Immature natural killer cell (primary cell): ENCODE results near the gene PARD6A. TPM values are rescaled to one million over a fixed set of nuclear protein-coding genes. Genes with fewer than 3 reads are reported as not detected.

Experiments
- DNase-seq, 3 donors: peaks; one replicate each; pipeline ENCODE4 v3.0.0; 2022; ENCODE audit warnings: mixed read lengths in 1 of 3
- H3K27ac Mint-ChIP-seq, 6 donors: one replicate each; pipeline ENCODE4 v1.8.0; 2020; ENCODE audit warnings: mixed read lengths in 6 of 6, mild to moderate bottlenecking in 5 of 6, inconsistent platforms in 4 of 6, moderate library complexity in 3 of 6
- H3K27me3 Mint-ChIP-seq, 3 donors: one replicate each; pipeline ENCODE4 v1.8.0; 2020 to 2021; ENCODE audit warnings: low read depth in 3 of 3, mild to moderate bottlenecking in 3 of 3, mixed read lengths in 3 of 3, moderate library complexity in 3 of 3, inconsistent platforms in 1 of 3
- H3K36me3 Mint-ChIP-seq, 3 donors: one replicate each; pipeline ENCODE4 v1.8.0; 2020; ENCODE audit warnings: mixed read lengths in 3 of 3, inconsistent platforms in 2 of 3, mild to moderate bottlenecking in 2 of 3
- H3K4me1 Mint-ChIP-seq, 2 donors: one replicate each; pipeline ENCODE4 v1.8.0; 2020; ENCODE audit warnings: inconsistent platforms in 2 of 2, mild to moderate bottlenecking in 2 of 2, mixed read lengths in 2 of 2, moderate library complexity in 1 of 2
- H3K4me3 Mint-ChIP-seq, 5 donors: one replicate each; pipeline ENCODE4 v1.8.0; 2020; ENCODE audit warnings: mild to moderate bottlenecking in 5 of 5, mixed read lengths in 5 of 5, inconsistent platforms in 3 of 5, moderate library complexity in 3 of 5
- H3K9me3 Mint-ChIP-seq, 6 donors: one replicate each; pipeline ENCODE4 v1.8.0; 2020; ENCODE audit warnings: mild to moderate bottlenecking in 6 of 6, mixed read lengths in 6 of 6, inconsistent platforms in 4 of 6, moderate library complexity in 3 of 6
- polyA plus RNA-seq, 3 donors: library from polyadenylated mRNA; unstranded; fragments of 300-500 nt; fragmentation: Illumina TruSeq; gene quantifications; one replicate each; pipeline ENCODE4 v1.2.3, GENCODE V29; 2021

PARD6A gene
- 10 to 100 TPM; 10.2 to 17.9 (median 10.3) TPM for polyA plus RNA-seq

DNA sequence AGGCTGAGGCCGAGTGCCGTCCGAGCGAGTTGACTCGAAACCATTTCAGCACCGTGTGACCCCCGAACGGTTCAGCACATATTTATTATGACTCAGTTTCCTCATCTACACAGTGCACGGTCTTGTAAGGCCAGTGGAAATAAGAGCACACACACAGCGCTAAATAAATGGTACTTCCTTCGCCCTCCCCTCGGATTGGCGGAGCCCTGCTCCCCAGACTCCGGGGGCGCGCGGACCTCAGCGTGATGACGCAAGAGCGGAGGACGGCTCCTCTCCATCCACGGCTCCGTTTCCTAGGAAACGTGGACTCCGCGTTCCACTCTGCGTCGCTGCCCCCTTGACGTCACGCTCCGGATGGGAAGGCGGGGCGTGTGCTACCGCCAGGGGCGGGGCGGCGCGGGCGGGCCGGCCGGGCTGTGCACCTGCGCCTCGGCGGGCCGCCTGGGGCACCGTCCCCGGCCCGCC is at the start of gene PARD6A:
TSS of gene PARD6A (plus strand) at position 397 of the 465 bp plus-strand sequence. CDS start 79 bp downstream, outside the sequence.
- DNase-seq, result peak; percentile 96 to 98 (median 98)
- no peaks in the 10 kb centered on the region for H3K9me3 Mint-ChIP-seq
- H3K4me1 Mint-ChIP-seq, result peaks cover 9 to 19% of the 10 kb centered on the region in 2 donors
- peak within 1 kb of the TSS; percentile 92 to 95 (median 94) for H3K4me3 Mint-ChIP-seq
- peak within 1 kb of the TSS; percentile 89 to 98 (median 96) for H3K27ac Mint-ChIP-seq
- peaks cover 8 to 12% (median 11%) of the 10 kb centered on the region in 3 donors for H3K27me3 Mint-ChIP-seq
- peaks cover 0 to 3% (median 0%) of the 10 kb centered on the region in 3 donors for H3K36me3 Mint-ChIP-seq

DNA sequence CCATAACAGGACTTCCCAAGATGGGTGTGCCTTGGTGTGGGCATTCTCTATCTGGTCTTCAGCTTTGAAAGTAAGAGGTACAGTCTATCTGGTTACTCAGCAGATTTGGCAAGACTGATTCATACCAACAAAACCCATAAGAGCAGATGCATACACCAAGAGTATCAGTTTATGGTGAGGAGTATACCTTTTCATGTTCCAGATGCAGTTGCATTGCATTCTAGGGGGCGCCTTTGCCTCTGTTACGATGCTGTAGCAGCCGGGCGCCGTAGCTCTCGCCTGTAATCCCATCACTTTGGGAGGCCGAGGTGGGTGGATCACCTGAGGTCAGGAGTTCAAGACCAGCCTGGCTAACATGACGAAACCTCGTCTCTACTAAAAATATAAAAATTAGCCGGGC is 47.0 kb upstream of the PARD6A start:
- peaks cover 0 to 36% (median 15%) of the 10 kb centered on the region in 3 donors for H3K36me3 Mint-ChIP-seq
- H3K4me3 Mint-ChIP-seq, result no peak overlapping the region
- no peak overlapping the region for H3K27ac Mint-ChIP-seq
- no peak for DNase-seq
- H3K4me1 Mint-ChIP-seq, result peaks cover 0 to 9% of the 10 kb centered on the region in 2 donors
- no peaks in the 10 kb centered on the region for H3K27me3 Mint-ChIP-seq
- no peaks in the 10 kb centered on the region for H3K9me3 Mint-ChIP-seq

DNA sequence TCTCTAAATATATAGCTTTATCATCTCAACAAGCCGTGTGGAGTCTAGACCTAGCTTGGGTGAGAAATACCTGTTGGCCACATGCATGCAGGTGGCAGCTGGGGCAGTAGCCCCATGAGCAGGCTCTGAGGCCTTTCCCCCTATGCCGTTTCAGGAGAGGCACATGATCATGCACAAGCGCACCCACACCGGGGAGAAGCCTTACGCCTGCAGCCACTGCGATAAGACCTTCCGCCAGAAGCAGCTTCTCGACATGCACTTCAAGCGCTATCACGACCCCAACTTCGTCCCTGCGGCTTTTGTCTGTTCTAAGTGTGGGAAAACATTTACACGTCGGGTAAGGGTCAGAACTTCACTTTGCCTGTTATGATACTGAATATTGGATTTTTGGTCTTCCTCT is 32.5 kb upstream of the PARD6A start:
- Mint-ChIP-seq H3K9me3 (no peaks in the 10 kb centered on the region), H3K4me3 (no peak overlapping the region), H3K27me3 (peaks cover 0 to 1% (median 0%) of the 10 kb centered on the region in 3 donors), H3K36me3 (peaks cover 14 to 43% (median 32%) of the 10 kb centered on the region in 3 donors), H3K27ac (no peak overlapping the region), H3K4me1 (no peaks in the 10 kb centered on the region)
- DNase-seq, result no peak

DNA sequence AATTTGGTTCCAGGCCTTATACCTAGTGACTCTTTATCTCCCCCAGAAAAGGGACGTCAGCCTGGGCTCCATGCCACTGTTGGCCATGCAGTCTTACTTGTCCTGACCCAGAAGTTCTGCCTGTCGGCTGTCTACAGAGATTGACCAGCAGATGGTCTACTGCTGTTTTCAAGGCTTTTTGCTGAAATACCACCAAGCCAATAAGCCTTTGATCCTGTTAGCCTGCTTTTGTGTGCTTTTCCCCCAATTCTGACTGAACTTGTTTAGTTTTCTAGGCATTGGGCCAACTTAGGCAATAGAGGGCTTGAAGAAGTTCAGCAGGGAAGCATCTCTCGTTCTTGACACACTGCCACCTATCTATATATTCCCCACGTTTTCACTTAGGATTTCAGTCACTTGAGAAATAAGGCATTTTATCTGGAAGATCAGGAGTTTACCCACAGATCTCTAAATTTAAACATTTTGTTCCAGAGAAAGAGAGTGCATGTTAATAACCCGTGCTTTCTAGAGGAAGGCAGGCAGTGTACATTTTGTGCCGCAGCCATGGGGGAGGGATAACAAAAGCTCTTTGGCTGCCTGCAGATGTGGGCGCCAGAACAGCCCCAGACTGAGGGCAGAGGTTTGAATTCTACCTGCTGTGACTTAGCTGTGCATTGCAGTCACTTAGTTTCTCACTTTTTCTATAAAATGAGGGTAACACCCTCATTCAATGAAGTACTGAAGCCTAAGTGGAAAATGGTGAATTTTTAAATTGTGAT is 28.2 kb upstream of the PARD6A start:
- Mint-ChIP-seq H3K4me1 (no peaks in the 10 kb centered on the region), H3K27me3 (no peaks in the 10 kb centered on the region), H3K4me3 (no peak overlapping the region), H3K9me3 (no peaks in the 10 kb centered on the region), H3K27ac (peak overlapping the region in 2 of 6 donors; percentile 7 to 48), H3K36me3 (peaks cover 17 to 39% (median 31%) of the 10 kb centered on the region in 3 donors)
- no peak for DNase-seq

GRCh38 chr16:67636713-67637112 is 24.0 kb upstream of the PARD6A start:
- Mint-ChIP-seq H3K36me3 (peaks cover 10 to 35% (median 15%) of the 10 kb centered on the region in 3 donors), H3K4me1 (no peaks in the 10 kb centered on the region), H3K9me3 (no peaks in the 10 kb centered on the region), H3K4me3 (no peak overlapping the region), H3K27ac (peak overlapping the region in 1 of 6 donors; percentile 34), H3K27me3 (peaks cover 0 to 4% (median 0%) of the 10 kb centered on the region in 3 donors)
- no peak for DNase-seq

DNA sequence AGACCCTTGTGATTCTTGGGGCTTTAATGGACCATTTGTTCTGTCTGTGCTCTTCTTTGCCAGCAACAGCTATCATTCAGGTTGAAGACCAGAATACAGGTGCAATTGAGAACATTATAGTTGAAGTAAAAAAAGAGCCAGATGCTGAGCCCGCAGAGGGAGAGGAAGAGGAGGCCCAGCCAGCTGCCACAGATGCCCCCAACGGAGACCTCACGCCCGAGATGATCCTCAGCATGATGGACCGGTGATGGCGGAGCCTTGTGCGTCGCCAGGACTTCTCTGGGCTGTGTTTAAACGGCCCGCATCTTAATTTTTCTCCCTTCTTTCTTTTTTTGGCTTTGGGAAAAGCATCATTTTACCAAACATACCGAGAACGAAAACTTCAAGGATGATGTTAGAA is 23.1 kb upstream of the PARD6A start:
- H3K27me3 Mint-ChIP-seq, result peaks cover 0 to 4% (median 0%) of the 10 kb centered on the region in 3 donors
- no peak for DNase-seq
- no peak overlapping the region for H3K27ac Mint-ChIP-seq
- H3K36me3 Mint-ChIP-seq, result peaks cover 7 to 28% (median 10%) of the 10 kb centered on the region in 3 donors
- no peaks in the 10 kb centered on the region for H3K4me1 Mint-ChIP-seq
- H3K9me3 Mint-ChIP-seq, result no peaks in the 10 kb centered on the region
- no peak overlapping the region for H3K4me3 Mint-ChIP-seq

DNA sequence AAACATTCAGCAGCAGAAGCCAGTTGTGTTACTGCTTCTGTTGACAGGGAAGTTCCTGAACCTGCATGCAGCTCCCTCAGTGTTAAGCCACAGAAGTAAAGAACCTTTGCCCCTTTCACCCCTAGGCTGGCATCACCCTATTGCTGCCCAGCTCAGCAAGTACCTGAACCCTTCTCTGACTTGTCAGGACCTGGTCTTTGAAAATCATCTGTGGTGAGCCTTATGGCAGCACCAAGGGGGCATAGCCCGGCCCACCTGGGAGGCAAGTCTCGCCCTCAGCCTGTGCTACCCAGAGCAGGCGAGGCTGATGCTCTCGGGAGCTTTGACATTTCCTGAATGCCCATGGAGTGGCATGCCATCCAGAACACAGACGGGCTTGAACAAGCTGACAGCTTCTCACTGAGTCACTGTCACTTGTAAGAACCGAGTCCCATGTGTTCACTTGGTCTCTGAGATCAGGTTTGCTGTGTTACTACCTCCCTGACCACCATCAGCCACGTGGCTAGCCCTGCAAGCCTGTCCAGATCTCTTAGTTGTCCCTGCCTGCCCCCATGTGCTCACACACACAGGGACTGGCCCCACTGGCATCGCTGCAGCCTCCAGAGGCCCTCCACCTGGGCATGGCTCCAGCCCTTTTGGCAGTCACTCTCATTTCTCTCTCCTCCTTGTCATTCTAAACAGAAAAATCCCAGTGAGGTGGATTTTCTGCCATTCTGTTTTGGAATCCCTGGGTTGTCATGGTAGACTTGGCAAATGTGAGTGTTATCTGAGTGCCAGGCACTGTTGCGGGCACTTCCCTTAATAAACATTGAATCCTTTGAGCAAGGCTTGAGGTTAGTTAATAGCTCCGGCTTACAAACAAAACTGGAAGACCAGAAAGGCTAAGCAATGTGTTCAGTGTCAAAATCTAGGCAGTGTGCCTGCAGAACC is 18.7 kb upstream of the PARD6A start:
- Mint-ChIP-seq H3K27ac (no peak overlapping the region), H3K4me3 (no peak overlapping the region), H3K4me1 (peaks cover 0 to 10% of the 10 kb centered on the region in 2 donors), H3K9me3 (no peaks in the 10 kb centered on the region), H3K27me3 (peaks cover 0 to 4% (median 2%) of the 10 kb centered on the region in 3 donors), H3K36me3 (peaks cover under 1 to 16% (median 6%) of the 10 kb centered on the region in 3 donors)
- no peak for DNase-seq

DNA sequence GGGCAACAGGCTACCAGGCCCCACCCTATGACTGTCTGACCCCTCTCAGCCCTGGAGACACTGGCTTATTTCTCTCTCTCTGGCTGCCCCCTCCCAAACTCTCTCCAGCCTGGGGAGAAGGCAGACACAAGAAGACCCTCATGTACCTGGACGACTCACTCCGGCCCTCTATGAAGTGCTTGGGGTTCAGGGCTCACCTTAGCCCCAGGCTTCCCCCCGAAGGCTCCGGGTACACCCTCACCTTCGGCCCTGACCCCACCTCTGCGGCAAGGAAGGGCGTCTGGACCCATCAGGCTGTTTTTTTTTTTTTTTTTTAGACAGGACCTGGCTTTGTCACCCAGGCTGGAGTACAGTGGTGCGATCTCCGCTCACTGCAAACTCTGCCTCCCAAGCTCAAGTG is 16.7 kb upstream of the PARD6A start:
- Mint-ChIP-seq H3K4me3 (peak overlapping the region; percentile 33 to 64 (median 60)), H3K9me3 (no peaks in the 10 kb centered on the region), H3K4me1 (peaks cover 0 to 10% of the 10 kb centered on the region in 2 donors), H3K27ac (peak overlapping the region in 3 of 6 donors; percentile 28 to 67 (median 46)), H3K27me3 (peaks cover 0 to 6% (median 2%) of the 10 kb centered on the region in 3 donors), H3K36me3 (peaks cover 0 to 5% (median 1%) of the 10 kb centered on the region in 3 donors)
- no peak for DNase-seq

DNA sequence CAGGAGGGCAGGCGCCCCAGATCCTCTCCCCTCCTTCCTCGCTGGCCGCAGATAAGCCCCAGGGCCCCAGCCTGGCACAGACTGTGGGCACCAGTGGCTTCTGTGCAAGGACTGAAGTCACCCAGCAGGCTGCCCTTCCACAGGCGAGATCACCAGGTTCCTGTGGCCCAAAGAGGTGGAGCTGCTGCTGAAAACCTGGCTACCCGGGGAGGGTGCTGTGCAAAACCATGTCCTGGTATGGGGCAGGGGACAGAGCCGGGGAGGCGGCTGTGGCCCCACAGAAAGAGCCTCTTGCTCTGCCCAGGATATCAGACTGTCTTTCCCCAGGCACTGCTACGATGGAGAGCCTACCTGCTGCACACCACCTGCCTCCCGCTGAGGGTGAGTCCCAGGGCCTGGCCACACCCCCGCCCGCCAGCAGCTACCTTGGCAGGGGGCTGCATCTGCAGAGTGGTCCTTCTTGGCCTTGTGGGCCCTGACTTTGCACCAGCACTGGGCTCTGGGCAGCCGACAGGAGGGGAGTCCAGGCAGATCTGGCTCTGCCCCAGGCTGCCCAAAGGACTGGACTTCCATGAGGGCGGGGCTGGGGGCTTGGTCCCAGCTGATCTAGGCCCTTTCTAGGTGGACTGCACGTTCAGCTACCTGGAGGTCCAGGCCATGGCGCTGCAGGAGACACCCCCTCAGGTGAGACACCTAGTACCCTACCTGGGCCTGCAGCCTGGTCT is 15.2 kb upstream of the PARD6A start:
- Mint-ChIP-seq H3K9me3 (no peaks in the 10 kb centered on the region), H3K27ac (peak overlapping the region; percentile 29 to 86 (median 73)), H3K4me3 (peak overlapping the region; percentile 60 to 77 (median 73)), H3K27me3 (peaks cover 0 to 2% (median 2%) of the 10 kb centered on the region in 3 donors), H3K4me1 (peaks cover 0 to 10% of the 10 kb centered on the region in 2 donors), H3K36me3 (peaks cover 3 to 6% (median 6%) of the 10 kb centered on the region in 3 donors)
- DNase-seq, result no peak

DNA sequence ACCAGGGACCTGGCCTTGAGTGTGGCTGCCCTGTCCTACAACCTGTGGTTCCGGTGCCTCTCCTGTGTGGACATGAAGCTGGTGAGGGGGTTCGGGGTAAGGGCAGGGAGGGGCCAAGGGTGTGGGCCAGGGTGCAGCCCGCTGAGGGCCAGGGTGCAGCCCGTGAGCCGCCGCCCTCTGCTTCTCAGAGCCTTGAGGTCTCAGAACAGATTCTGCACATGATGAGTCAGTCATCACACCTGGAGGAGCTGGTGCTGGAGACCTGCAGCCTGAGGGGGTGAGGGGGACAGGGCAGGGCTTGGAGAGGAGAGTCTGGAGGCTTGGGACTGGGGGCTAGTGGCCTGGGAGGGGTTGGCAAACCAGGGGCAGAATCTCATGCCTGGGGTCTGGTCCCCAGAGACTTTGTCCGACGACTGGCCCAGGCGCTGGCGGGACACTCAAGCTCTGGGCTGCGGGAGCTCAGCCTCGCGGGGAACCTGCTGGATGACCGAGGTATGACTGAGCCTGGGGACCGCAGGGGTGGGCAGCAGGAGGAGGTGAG is 13.6 kb upstream of the PARD6A start:
- Mint-ChIP-seq H3K4me3 (no peak overlapping the region), H3K27ac (no peak overlapping the region), H3K36me3 (peaks cover 9 to 11% (median 10%) of the 10 kb centered on the region in 3 donors), H3K4me1 (peaks cover 0 to 15% of the 10 kb centered on the region in 2 donors), H3K27me3 (peaks cover 0 to 2% (median 2%) of the 10 kb centered on the region in 3 donors), H3K9me3 (no peaks in the 10 kb centered on the region)
- DNase-seq, result no peak

GRCh38 chr16:67647681-67648080 is 13.1 kb upstream of the PARD6A start:
- Mint-ChIP-seq H3K9me3 (no peaks in the 10 kb centered on the region), H3K27me3 (peaks cover 0 to 2% (median 2%) of the 10 kb centered on the region in 3 donors), H3K36me3 (peaks cover 9 to 11% (median 10%) of the 10 kb centered on the region in 3 donors), H3K27ac (no peak overlapping the region), H3K4me1 (peaks cover 0 to 15% of the 10 kb centered on the region in 2 donors), H3K4me3 (no peak overlapping the region)
- no peak for DNase-seq

GRCh38 chr16:67648088-67648763 is 12.5 kb upstream of the PARD6A start:
- Mint-ChIP-seq H3K9me3 (no peaks in the 10 kb centered on the region), H3K27ac (no peak overlapping the region), H3K4me3 (no peak overlapping the region), H3K36me3 (peaks cover 9 to 11% (median 10%) of the 10 kb centered on the region in 3 donors), H3K4me1 (peaks cover 0 to 15% of the 10 kb centered on the region in 2 donors), H3K27me3 (peaks cover 0 to 2% (median 2%) of the 10 kb centered on the region in 3 donors)
- no peak for DNase-seq
